ENCODE results near the gene MRPL38.
"Not testable (repeated sequence)": the region's sequence is repeated elsewhere in the genome, so short reads cannot be mapped to it uniquely, and the experiment has no call there.

Gene MRPL38

GRCh38 chr17:75894049-75894733 is 10.5 kb downstream of the MRPL38 start:
- H3K36me3 Mint-ChIP-seq = peaks cover 35% of the 10 kb centered on the region
- no peak for ATAC-seq
- no peaks in the 10 kb centered on the region for H3K27me3 Mint-ChIP-seq
- H3K4me3 Mint-ChIP-seq = peak overlapping the region; percentile 16
- peaks cover 47% of the 10 kb centered on the region for H3K4me1 Mint-ChIP-seq
- H3K27ac Mint-ChIP-seq = peak overlapping the region; percentile 87
- no peaks in the 10 kb centered on the region for H3K9me3 Mint-ChIP-seq

GRCh38 chr17:75893305-75894048 is 11.2 kb downstream of the MRPL38 start:
- ATAC-seq = no peak
- no peak overlapping the region for H3K4me3 Mint-ChIP-seq
- no peaks in the 10 kb centered on the region for H3K27me3 Mint-ChIP-seq
- H3K36me3 Mint-ChIP-seq = peaks cover 31% of the 10 kb centered on the region
- H3K27ac Mint-ChIP-seq = peak overlapping the region; percentile 87
- no peaks in the 10 kb centered on the region for H3K9me3 Mint-ChIP-seq
- H3K4me1 Mint-ChIP-seq = peaks cover 43% of the 10 kb centered on the region

- Mint-ChIP-seq H3K4me3 (no peak overlapping the region), H3K36me3 (peaks cover 27% of the 10 kb centered on the region), H3K27ac (no peak overlapping the region), H3K9me3 (no peaks in the 10 kb centered on the region), H3K27me3 (no peaks in the 10 kb centered on the region), H3K4me1 (peaks cover 41% of the 10 kb centered on the region)
- ATAC-seq = no peak
Measured at GRCh38 chr17:75892556-75893224, 12.0 kb downstream of the MRPL38 start.

GRCh38 chr17:75891605-75892555 is 12.8 kb downstream of the MRPL38 start:
- Mint-ChIP-seq H3K36me3 (peaks cover 24% of the 10 kb centered on the region), H3K27ac (no peak overlapping the region)
- ATAC-seq = no peak

GRCh38 chr17:75891022-75891604 is 13.6 kb downstream of the MRPL38 start:
- Mint-ChIP-seq H3K27me3 (no peaks in the 10 kb centered on the region), H3K9me3 (no peaks in the 10 kb centered on the region), H3K4me3 (no peak overlapping the region), H3K4me1 (peaks cover 33% of the 10 kb centered on the region), H3K27ac (peak overlapping the region; percentile 47), H3K36me3 (peaks cover 29% of the 10 kb centered on the region)
- no peak for ATAC-seq

More at GRCh38 chr17:75891605-75892555, 12.8 kb downstream of the MRPL38 start:
- Mint-ChIP-seq H3K27me3 (no peaks in the 10 kb centered on the region), H3K4me3 (no peak overlapping the region), H3K4me1 (peaks cover 34% of the 10 kb centered on the region), H3K9me3 (no peaks in the 10 kb centered on the region)

GRCh38 chr17:75889454-75889853 is 15.2 kb downstream of the MRPL38 start:
- Mint-ChIP-seq H3K27me3 (no peaks in the 10 kb centered on the region), H3K9me3 (no peaks in the 10 kb centered on the region), H3K27ac (no peak overlapping the region), H3K36me3 (peaks cover 24% of the 10 kb centered on the region), H3K4me1 (peaks cover 17% of the 10 kb centered on the region), H3K4me3 (no peak overlapping the region)
- ATAC-seq = no peak

GRCh38 chr17:75888484-75888883 is 16.2 kb downstream of the MRPL38 start:
- Mint-ChIP-seq H3K4me1 (peaks cover 7% of the 10 kb centered on the region), H3K4me3 (no peak overlapping the region), H3K27me3 (no peaks in the 10 kb centered on the region), H3K36me3 (peaks cover 24% of the 10 kb centered on the region), H3K27ac (no peak overlapping the region), H3K9me3 (no peaks in the 10 kb centered on the region)
- no peak for ATAC-seq

- not testable (repeated sequence) for ATAC-seq, H3K9me3 Mint-ChIP-seq, H3K27me3 Mint-ChIP-seq, H3K4me3 Mint-ChIP-seq, H3K27ac Mint-ChIP-seq, H3K4me1 Mint-ChIP-seq
- peaks cover 24% of the 10 kb centered on the region for H3K36me3 Mint-ChIP-seq
Measured at GRCh38 chr17:75885860-75886259, 18.8 kb downstream of the MRPL38 start.

- no peak overlapping the region for H3K4me3 Mint-ChIP-seq
- no peak for ATAC-seq
- H3K27ac Mint-ChIP-seq = no peak overlapping the region
- H3K9me3 Mint-ChIP-seq = no peaks in the 10 kb centered on the region
- peaks cover 3% of the 10 kb centered on the region for H3K4me1 Mint-ChIP-seq
- H3K36me3 Mint-ChIP-seq = peaks cover 21% of the 10 kb centered on the region
- H3K27me3 Mint-ChIP-seq = no peaks in the 10 kb centered on the region
Measured at GRCh38 chr17:75885431-75885830, 19.3 kb downstream of the MRPL38 start.

- H3K27ac Mint-ChIP-seq = no peak overlapping the region
- no peaks in the 10 kb centered on the region for H3K9me3 Mint-ChIP-seq
- no peak overlapping the region for H3K4me3 Mint-ChIP-seq
- H3K4me1 Mint-ChIP-seq = peaks cover 20% of the 10 kb centered on the region
- no peaks in the 10 kb centered on the region for H3K27me3 Mint-ChIP-seq
- H3K36me3 Mint-ChIP-seq = peaks cover 5% of the 10 kb centered on the region
- ATAC-seq = no peak
Measured at GRCh38 chr17:75881678-75882454, 22.8 kb downstream of the MRPL38 start.

GRCh38 chr17:75880266-75880665 is 24.4 kb downstream of the MRPL38 start:
- Mint-ChIP-seq H3K27ac (no peak overlapping the region), H3K27me3 (no peaks in the 10 kb centered on the region), H3K4me1 (peaks cover 34% of the 10 kb centered on the region), H3K9me3 (no peaks in the 10 kb centered on the region), H3K36me3 (no peaks in the 10 kb centered on the region), H3K4me3 (no peak overlapping the region)
- no peak for ATAC-seq

- peaks cover 34% of the 10 kb centered on the region for H3K4me1 Mint-ChIP-seq
- no peaks in the 10 kb centered on the region for H3K27me3 Mint-ChIP-seq
- peak within 1 kb of the TSS; percentile 74 for H3K4me3 Mint-ChIP-seq
- ATAC-seq = peak; percentile 4
- no peaks in the 10 kb centered on the region for H3K36me3 Mint-ChIP-seq
- peak within 1 kb of the TSS; percentile 71 for H3K27ac Mint-ChIP-seq
- H3K9me3 Mint-ChIP-seq = no peaks in the 10 kb centered on the region
Measured at GRCh38 chr17:75878174-75878998, 26.3 kb downstream of the MRPL38 start, which contains the start of gene TRIM47. TRIM47 (minus strand) TSS chr17:75878581; CDS start chr17:75878548, 33 bp downstream.

GRCh38 chr17:75877752-75878173 is 26.9 kb downstream of the MRPL38 start:
- Mint-ChIP-seq H3K27me3 (no peaks in the 10 kb centered on the region), H3K27ac (peak overlapping the region; percentile 71), H3K9me3 (no peaks in the 10 kb centered on the region), H3K4me3 (peak overlapping the region; percentile 74), H3K4me1 (peaks cover 34% of the 10 kb centered on the region), H3K36me3 (no peaks in the 10 kb centered on the region)
- ATAC-seq = peak; percentile 86

Measured in stimulated activated memory B cell treated with anti-CD40 and anti-IgM and Interleukin-4, amounts not matched to agents 10 μg/mL and 1 μg/mL and 100 μg/mL, for 72 hours (primary cell).